HPDE6-E6E7 (cell line): Measurements from ENCODE around the gene EVI5L.

Experiments used
- DNase-seq: peaks from one replicate; pipeline ENCODE4 v3.0.0; 2011; ENCODE audit warnings: missing footprints; ENCODE audit errors: extremely low spot score

Gene EVI5L

DNA sequence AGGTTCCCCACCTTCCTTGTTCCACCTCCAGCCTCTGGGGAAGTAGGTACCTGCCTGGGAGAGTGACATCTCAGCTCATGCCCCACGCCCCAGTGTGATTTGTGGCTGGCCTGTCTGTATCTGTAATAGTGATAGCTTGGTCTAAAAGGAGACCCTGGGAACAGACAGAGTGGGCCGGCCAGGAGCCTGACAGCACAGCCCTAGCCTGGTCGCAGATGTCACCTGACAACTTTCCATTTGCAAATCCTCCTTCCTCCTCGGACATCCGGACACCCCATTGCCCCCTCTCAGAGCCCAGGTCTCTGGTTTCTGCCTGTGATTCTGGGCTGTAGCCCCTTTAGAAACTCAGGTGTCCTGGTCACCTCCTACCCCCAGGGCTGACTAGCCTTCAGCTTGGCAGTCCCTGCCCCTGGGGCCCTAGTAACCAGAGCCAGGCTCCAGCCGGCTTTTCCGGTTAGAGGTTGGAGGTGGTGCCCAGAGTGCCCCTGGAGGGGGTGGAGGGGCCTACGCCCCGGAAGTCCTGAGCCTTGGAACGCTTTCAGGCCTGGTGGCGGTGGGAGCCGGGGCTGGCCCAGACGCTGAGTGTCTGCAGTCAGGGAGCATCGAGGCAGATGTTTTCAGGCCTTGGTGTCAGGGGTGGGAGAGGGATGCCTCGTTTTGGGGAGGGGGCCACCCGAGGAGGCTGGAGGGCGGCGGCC lies 64.7 kb downstream of the EVI5L start:
- DNase-seq, result peak; percentile 58

DNA sequence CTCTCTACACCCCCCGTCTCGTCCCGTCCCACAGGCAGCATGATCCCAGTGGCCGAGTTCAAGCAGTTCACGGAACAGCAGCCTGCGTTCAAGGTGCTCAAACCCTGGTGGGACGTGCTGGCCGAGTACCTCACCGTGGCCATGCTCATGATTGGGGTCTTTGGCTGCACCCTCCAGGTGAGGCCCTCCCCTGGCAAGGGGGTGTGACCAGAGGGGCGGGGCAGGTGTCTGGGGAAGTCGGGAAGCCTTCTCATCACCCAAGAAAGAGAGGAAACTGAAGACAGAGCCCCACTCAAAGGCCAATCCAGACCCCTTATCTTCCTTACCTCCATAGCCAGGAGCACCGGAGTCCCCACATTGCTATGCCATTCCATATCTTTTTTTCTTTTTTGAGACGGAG lies 65.5 kb downstream of the EVI5L start:
- no peak for DNase-seq

DNA sequence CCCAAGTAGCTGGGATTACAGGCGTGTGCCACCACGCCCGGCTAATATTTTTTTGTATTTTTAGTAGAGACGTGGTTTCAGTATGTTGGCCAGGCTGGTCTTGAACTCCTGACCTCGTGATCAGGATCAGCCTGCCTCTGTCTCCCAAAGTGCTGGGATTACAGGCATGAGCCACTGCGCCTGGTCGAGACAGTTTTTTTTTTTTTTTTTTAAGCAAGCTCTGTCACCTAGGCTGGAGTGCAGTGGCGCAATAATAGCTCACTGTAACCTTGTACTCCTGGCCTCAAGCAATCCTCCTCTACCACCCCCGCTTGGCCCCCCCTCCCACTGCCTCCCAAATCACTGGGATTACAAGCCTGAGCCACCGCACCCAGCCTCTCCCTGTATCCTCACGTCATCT lies 67.3 kb downstream of the EVI5L start:
- no peak for DNase-seq

GRCh38 chr19:7898967-7899366 lies 68.9 kb downstream of the EVI5L start:
- no peak for DNase-seq

DNA sequence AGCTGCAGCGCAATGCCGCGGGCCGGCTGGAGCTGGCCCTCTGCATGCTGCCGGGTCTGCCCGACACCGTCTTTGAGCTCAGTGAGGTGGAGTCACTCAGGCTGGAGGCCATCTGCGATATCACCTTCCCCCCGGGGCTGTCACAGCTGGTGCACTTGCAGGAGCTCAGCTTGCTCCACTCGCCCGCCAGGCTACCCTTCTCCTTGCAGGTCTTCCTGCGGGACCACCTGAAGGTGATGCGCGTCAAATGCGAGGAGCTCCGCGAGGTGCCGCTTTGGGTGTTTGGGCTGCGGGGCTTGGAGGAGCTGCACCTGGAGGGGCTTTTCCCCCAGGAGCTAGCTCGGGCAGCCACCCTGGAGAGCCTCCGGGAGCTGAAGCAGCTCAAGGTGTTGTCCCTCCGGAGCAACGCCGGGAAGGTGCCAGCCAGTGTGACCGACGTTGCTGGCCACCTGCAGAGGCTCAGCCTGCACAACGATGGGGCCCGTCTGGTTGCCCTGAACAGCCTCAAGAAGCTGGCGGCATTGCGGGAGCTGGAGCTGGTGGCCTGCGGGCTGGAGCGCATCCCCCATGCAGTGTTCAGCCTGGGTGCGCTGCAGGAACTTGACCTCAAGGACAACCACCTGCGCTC lies 69.8 kb downstream of the EVI5L start:
- no peak for DNase-seq

DNA sequence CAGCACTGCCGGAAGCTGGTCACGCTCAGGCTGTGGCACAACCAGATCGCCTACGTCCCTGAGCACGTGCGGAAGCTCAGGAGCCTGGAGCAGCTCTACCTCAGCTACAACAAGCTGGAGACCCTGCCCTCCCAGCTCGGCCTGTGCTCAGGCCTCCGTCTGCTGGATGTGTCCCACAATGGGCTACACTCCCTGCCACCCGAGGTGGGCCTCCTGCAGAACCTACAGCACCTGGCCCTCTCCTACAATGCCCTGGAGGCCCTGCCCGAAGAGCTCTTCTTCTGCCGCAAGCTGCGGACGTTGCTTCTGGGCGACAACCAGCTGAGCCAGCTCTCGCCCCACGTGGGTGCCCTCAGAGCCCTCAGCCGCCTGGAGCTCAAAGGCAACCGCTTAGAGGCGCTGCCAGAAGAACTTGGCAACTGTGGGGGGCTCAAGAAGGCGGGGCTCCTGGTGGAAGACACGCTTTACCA lies 70.4 kb downstream of the EVI5L start:
- no peak for DNase-seq

DNA sequence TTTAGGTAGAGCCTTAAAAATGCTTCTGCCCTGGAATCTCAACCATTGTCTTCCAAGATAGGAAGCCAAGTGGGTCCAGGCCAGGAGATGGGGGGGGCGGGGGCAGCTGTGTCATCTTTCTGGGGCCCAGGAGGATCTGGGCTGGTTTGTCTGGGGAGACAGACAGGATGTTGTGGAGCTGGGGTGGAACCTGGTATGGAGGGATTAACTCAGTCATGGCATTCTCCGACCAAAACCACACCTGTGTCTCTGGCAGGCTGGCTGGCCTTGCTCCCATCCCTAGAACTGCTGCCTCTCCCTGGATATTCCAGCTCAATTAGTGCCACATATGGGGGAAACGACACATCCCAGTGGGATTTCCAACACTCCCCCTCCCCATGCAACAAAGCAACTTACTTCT lies 70.9 kb downstream of the EVI5L start:
- DNase-seq, result no peak

DNA sequence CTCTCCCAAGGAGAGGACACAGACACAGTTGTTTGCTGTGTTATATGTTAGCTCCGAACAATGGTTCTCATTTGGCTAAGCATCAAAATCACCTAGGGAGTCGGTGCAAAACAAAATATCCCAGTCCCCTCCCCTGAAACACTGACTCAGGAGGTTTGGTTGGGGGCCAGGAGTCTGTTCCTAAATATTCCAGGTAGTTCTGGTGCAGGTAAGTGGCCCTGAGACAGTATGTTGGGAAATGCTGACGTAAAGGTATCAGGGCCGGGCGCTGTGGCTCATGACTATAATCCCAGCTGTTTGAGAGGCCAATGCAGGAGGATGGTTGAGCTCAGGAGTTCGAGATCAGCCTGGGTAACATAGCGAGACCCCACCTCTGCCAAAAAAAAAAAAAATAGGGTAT lies 71.3 kb downstream of the EVI5L start:
- no peak for DNase-seq

DNA sequence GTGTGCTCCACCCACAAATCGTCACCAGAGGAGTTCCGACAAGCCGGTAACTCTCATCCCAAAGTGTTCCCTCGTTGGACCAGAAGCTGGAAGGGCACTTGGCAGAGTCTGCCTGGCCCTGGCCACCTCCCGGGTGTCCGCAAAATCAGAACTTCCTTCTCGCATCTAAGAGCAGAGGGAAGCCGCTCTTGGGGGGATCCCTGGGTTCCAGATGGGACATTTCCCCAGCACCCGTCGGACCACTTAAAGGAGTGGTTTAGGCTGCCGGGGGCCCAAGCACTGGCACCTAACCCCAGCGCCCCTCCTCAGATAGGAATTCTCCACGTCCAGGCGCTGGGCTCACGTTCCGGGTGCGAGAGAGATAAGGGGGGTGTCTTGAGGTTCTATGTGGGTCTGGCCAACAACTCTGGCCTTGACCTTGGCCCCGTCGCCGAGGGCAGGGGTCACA lies 72.8 kb downstream of the EVI5L start:
- DNase-seq, result no peak

GRCh38 chr19:7903244-7904073 lies 73.4 kb downstream of the EVI5L start, which contains the start of gene MAP2K7:
Gene MAP2K7 (plus strand): TSS chr19:7903877. CDS start chr19:7903945, 68 bp downstream.
- DNase-seq, result peak; percentile 97

DNA sequence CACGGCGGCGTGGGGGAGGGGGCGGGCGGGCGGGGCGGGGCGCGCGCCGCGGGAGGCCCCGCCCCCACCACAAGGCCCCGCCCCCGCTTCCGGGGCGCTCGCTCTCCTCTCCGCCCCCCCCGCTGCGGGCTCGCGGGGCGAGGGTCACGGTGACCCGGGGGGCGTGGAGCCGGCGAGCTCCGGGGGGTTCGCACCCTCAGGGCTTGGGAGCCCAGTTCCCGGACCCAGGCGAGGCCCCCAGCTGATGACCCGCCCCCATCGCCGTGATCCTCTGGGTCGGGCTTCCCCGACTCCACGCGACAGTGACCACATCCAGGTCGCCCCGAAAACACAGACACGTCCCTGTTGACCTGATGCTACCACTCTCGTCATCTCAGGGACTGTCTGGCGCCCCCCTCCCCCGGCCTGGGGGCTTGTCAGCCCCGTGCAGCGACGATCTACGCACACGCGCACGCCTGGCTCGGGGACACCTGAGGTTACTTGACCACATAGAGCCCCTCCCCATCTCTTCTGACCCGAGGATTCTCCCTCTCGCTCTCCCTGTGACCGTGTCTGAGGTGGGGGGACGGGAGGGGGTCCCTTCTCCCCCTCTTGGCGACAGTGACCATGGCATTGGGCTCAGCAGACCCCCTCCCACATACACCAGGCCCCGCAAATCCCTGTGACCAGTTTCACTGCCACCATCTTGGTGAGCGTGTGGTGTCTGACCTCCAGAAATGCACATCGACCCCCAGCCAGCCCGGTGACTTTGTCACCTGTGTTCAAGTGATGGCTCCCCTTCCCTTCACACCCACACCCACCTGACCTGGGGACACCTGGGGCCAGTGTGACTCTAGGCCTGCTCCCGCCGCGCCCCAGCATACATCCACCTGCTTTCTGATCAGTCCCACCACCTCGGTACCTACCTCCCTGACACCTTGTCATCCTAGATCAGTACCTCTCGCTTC lies 74.3 kb downstream of the EVI5L start:
- DNase-seq, result no peak

DNA sequence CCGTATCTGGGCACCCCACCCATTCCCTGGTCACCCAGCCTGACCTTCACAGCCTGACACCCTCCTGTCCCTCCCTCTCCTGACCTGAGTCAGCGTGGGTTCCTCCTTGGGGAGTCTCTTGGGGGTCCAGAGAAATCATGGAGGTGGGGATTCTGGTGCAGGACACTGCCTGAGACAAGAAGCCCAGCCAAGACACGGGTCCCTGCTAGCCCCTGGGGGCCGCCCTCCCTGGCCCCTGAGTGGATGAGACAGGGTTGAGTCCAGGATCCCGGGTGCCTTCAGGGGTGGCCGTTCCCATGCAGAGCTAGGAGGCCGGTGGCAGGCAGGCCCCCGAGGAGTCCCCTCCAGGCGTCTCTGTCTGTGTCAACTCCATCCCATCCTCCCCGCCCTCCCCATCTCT lies 75.2 kb downstream of the EVI5L start:
- DNase-seq, result no peak

DNA sequence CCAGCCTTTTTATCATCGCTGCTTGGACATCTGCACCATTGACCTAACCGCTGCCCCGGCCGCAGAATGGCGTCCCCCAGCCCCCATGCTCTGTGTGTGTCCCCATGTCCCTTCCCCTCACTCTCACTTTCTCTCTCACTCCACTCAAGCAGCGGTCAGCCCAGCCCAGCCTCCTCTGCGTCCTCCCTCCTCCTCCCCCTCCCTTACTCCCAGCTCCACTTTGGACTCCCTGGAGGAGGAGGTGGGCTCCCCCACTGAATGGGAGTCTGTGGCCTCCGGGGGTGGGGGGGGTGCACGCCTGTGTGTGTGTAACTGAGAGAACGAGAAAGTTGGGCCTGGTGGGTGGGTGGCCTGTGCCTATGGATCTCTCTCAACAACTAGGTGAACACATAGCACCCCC lies 75.8 kb downstream of the EVI5L start:
- DNase-seq, result no peak

DNA sequence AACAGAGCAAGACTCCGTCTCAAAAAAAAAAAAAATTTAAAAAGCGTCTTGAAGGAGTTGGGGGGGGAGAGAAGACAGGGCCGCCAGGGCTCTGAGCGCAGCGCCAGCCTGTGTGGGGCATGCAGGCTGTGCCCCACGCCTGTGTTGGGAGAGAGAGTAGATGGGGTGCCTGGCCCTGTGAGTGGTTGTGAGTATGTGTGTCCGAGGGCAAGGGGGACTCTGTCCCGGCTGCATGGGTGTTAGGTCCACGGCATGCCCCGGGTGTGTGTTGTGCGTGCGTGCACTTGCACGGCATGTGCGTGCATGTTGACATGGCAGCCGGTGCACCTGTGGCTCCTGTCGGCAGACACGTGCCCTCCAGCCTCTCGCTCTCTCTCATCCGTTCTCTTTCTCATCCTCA lies 77.1 kb downstream of the EVI5L start:
- DNase-seq, result no peak

DNA sequence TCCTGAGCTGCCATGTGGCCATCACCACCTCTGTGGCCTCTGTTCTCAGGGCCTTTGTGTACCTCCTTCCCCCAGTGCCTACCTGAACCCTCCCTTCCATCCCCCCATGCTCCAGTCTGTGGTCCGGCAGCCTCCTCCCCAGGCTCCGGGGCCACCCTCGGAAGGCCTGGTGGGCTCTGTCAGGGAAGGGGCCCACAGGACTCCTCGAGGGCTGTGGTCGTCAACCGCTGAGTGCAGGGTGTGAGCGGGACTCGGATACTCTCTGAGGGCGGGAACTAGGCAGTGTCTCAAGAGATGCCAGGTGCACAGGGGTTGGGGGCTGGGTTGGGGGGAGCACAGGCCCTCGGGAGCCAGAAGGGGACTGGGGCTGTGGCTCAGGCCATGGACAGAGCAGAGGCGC lies 77.5 kb downstream of the EVI5L start:
- DNase-seq, result no peak

- DNase-seq, result no peak
These were observed 78.2 kb downstream of the EVI5L start for GRCh38 chr19:7908078-7908699.

GRCh38 chr19:7908742-7909461 lies 78.9 kb downstream of the EVI5L start:
- no peak for DNase-seq

GRCh38 chr19:7909471-7910067 lies 79.6 kb downstream of the EVI5L start:
- DNase-seq, result no peak

GRCh38 chr19:7910321-7911161 lies 80.5 kb downstream of the EVI5L start:
- DNase-seq, result no peak
